ENCODE measurements around the gene NLGN4X.

The NLGN4X gene

DNA sequence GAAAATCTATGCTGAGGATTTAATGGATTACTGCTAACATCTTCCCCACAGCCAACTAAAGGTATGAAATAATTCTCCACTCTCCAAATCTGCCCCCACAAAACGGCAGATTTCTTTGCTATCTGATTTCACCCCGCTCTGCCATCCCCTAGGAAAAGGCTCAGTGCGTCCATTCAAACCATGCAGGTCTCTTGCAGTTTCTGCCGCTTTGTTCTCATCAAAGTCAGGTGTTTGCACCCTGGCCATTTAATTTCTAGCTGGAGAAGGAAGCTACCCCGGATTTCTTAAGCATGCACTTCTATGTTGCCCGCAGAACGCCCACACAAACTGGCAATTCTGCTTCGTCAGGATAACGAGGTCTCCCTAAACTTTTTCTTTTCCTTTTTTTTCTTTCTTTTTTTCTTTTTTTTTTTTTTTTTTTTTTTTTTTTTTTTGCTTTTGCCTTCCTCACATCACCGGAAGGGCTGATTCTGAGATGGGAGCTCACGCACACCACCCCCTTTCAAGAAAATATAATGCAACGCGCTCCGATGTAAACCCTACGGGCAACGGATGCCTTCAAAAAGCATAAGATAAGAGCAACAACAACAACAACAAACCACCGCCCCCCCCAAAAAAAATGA is 3.3 kb downstream of the NLGN4X start:
- H3K4me1 Mint-ChIP-seq: peaks cover 31% of the 10 kb centered on the region
- peaks cover 38% of the 10 kb centered on the region for H3K27me3 Mint-ChIP-seq (ENCODE audit: low read depth, poor library complexity)
- DNase-seq: no peak
- no peaks in the 10 kb centered on the region for H3K9me3 Mint-ChIP-seq
- peak overlapping the region; percentile 37 for H3K27ac Mint-ChIP-seq
- H3K36me3 Mint-ChIP-seq (ENCODE audit: low read depth): no peaks in the 10 kb centered on the region
- H3K4me3 Mint-ChIP-seq: peak overlapping the region; percentile 95
- TF ChIP-seq CTCF (IDR thresholded peaks at IDR 0.05): no peak

DNA sequence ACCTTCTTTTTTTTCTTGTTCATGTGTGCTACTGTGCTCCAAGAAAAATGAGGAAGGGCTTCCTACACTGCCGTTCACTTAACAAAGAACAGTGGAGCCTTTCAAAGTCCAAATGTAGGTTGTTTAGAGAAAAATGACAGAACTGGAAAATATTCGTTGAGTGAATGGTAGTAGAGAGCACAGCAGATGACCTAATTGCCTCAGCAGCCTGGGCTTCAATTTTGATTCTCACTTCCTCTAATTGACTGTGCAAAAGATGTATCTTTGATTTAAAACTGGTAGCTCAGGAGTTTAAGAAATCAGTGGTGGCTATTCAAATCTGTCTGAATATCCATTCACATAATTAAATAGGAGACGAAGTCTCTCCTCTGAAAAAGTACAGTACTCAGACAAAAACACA is 5.2 kb downstream of the NLGN4X start:
- Mint-ChIP-seq H3K9me3 (no peaks in the 10 kb centered on the region), H3K4me3 (peak overlapping the region; percentile 43), H3K36me3 (ENCODE audit: low read depth) (no peaks in the 10 kb centered on the region), H3K27ac (no peak overlapping the region), H3K27me3 (ENCODE audit: low read depth, poor library complexity) (peaks cover 22% of the 10 kb centered on the region), H3K4me1 (peaks cover 27% of the 10 kb centered on the region)
- DNase-seq: no peak
- TF ChIP-seq CTCF (IDR thresholded peaks at IDR 0.05): no peak

DNA sequence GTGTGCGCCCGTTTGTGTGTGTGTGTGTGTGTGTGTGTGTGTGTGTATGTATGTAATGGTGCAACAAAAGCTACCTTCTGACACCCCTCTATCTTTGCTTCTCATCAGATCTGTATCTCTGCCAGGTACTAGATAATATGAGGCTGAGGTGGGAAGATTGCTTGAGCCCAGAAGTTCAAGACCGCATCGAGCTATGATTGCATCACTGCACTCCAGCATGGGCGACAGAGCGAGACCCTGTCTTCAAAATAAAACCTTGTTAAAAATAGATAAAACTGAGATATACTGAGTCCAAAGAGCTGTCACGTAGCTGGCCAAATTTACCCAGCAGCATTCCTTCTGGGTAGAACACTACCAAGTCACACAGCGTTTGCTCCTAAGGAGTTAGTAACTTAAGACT is 18.4 kb downstream of the NLGN4X start:
- no peak for TF ChIP-seq CTCF (IDR thresholded peaks at IDR 0.05)
- no peaks in the 10 kb centered on the region for H3K4me1 Mint-ChIP-seq
- H3K4me3 Mint-ChIP-seq: no peak overlapping the region
- no peak for DNase-seq
- H3K27ac Mint-ChIP-seq: no peak overlapping the region
- H3K27me3 Mint-ChIP-seq (ENCODE audit: low read depth, poor library complexity): peaks cover 3% of the 10 kb centered on the region
- H3K9me3 Mint-ChIP-seq: no peaks in the 10 kb centered on the region
- H3K36me3 Mint-ChIP-seq (ENCODE audit: low read depth): peaks cover 8% of the 10 kb centered on the region

DNA sequence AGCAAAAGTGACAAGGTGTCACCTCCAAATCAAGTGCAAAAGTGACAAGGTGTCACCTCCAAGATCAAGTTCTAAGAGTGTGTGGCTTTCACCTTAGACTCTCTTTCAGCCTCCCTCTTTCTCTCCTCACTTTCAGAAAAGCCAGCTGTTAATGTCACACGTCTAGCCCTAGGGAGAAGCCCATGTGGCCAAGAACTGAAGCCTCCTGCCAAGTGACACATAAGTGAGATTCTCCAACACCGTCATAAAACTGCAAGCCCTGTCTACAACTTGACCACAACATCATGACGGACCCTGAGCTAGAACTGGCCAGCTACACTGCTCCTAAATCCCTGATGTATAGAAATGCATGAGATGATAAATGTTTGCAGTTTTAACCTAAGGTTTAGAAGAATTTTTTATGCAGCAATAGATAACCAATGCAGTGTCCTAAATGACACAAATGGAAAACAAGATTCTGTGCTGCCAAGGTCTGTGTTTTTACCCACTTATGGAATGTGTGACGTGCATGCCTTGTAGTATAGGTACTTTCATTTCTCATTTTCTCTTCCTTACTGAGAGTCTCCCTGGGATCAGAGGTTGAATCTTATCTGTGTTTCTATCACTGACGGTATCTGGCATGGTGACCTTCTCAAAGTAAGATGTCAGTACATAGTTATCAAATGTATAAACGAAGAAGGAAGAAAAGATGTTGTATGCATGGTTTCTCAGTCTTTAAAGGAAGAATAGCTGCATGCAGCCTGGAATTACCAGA is 25.0 kb downstream of the NLGN4X start:
- Mint-ChIP-seq H3K27ac (no peak overlapping the region), H3K4me3 (no peak overlapping the region), H3K36me3 (ENCODE audit: low read depth) (no peaks in the 10 kb centered on the region), H3K4me1 (no peaks in the 10 kb centered on the region), H3K9me3 (no peaks in the 10 kb centered on the region), H3K27me3 (ENCODE audit: low read depth, poor library complexity) (peaks cover 6% of the 10 kb centered on the region)
- TF ChIP-seq CTCF (IDR thresholded peaks at IDR 0.05): no peak
- DNase-seq: no peak

DNA sequence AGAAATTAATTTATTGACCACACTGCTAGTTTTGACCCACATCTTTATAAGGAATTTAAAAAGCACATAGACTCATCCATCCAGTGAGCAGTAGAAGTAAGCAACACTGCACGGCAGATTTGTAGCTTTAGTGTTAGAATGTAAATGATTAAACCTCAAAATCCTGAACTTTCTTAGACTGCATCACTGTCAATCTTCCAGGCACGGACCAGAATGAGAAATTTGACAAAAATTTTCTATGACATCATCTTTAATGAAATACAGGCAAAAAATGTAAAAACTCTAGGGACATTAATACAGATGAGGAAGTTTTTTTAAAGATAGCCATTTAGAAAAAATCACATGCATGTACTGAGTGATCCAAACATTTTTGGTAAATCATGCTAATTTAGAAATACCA is 29.2 kb downstream of the NLGN4X start:
- TF ChIP-seq CTCF (IDR thresholded peaks at IDR 0.05): no peak
- Mint-ChIP-seq H3K36me3 (ENCODE audit: low read depth) (peaks cover 6% of the 10 kb centered on the region), H3K27me3 (ENCODE audit: low read depth, poor library complexity) (no peaks in the 10 kb centered on the region), H3K4me3 (no peak overlapping the region), H3K27ac (no peak overlapping the region), H3K9me3 (no peaks in the 10 kb centered on the region), H3K4me1 (no peaks in the 10 kb centered on the region)
- no peak for DNase-seq

GRCh38 chrX:6187256-6187655 is 41.4 kb downstream of the NLGN4X start:
- Mint-ChIP-seq H3K9me3 (peaks cover 3% of the 10 kb centered on the region), H3K36me3 (ENCODE audit: low read depth) (peaks cover 24% of the 10 kb centered on the region)

More at GRCh38 chrX:6187256-6187655, 41.4 kb downstream of the NLGN4X start:
- no peak for TF ChIP-seq CTCF (IDR thresholded peaks at IDR 0.05)
- Mint-ChIP-seq H3K4me1 (peaks cover 11% of the 10 kb centered on the region), H3K27me3 (ENCODE audit: low read depth, poor library complexity) (no peaks in the 10 kb centered on the region), H3K4me3 (no peak overlapping the region), H3K27ac (no peak overlapping the region)
- no peak for DNase-seq

Data from nephron progenitor cell (in vitro differentiated cells).